K562 treated with DMSO at 1 percent for 12 hours (cell line): Measurements from ENCODE around the gene GABPB1. TPM values are rescaled to one million over a fixed set of nuclear protein-coding genes. Genes with fewer than 3 reads are reported as not detected.

ENCODE experiments used
- total RNA-seq: library from RNA; unstranded; fragments of 300-600 nt; gene quantifications from 2 replicates; pipeline ENCODE4 v1.2.3, GENCODE V29; 2022; ENCODE audit not compliant: insufficient read depth

The GABPB1 gene
- total RNA-seq, result 5.9 and 21.7 TPM in 2 replicates

GRCh38 chr15:50354838-50355618, at the start of gene GABPB1:
GABPB1 (minus strand) TSS chr15:50355198; CDS start chr15:50309798, 45,400 bp downstream.

GRCh38 chr15:50265620-50266019, 89.4 kb downstream of the GABPB1 start, which contains the start of gene HDC:
HDC (minus strand) TSS chr15:50265726; CDS start chr15:50265623, 103 bp downstream.

Other genes with a start within 250 kb of the GABPB1 start
- gene ATP8B4, start 236.0 kb downstream of the GABPB1 start, total RNA-seq, result 0.80 TPM in 1 of 2 replicates, not detected in the other
- 41.4 and 60.1 TPM in 2 replicates for gene SLC27A2, start 173.0 kb downstream of the GABPB1 start, total RNA-seq
- 1.5 and 1.7 TPM in 2 replicates for gene HDC, start 89.5 kb downstream of the GABPB1 start, total RNA-seq
- gene USP8, start 69.2 kb upstream of the GABPB1 start, total RNA-seq, result 30.9 and 51.3 TPM in 2 replicates
- not detected in 2 replicates for gene USP50, start 191.5 kb upstream of the GABPB1 start, total RNA-seq